GM18517 (cell line): ENCODE results near the gene NFX1.
A peak's percentile ranks its signal among the peaks of the same experiment; 100 is the strongest.

Source experiments
- ATAC-seq: cut with Tn5 transposase; IDR thresholded peaks from one replicate; pipeline ENCODE4 v1.9.1; 2021; ENCODE audit warnings: mild to moderate bottlenecking, moderate library complexity; ENCODE audit not compliant: unreplicated experiment

NFX1 gene

GRCh38 chr9:33265211-33265865 lies 25.0 kb upstream of the NFX1 start:
- no peak for ATAC-seq

- no peak for ATAC-seq
Observed at GRCh38 chr9:33267151-33267767, 23.1 kb upstream of the NFX1 start.

- no peak for ATAC-seq
Observed at GRCh38 chr9:33270146-33270545, 20.2 kb upstream of the NFX1 start.

GRCh38 chr9:33272061-33272460 lies 18.3 kb upstream of the NFX1 start:
- no peak for ATAC-seq

GRCh38 chr9:33273266-33273971 lies 16.9 kb upstream of the NFX1 start:
- no peak for ATAC-seq

- no peak for ATAC-seq
Observed at GRCh38 chr9:33273972-33274328, 16.4 kb upstream of the NFX1 start.

GRCh38 chr9:33277484-33277883 lies 12.8 kb upstream of the NFX1 start:
- no peak for ATAC-seq

- ATAC-seq, result no peak
Observed at GRCh38 chr9:33285502-33285901, 4.8 kb upstream of the NFX1 start.

GRCh38 chr9:33287087-33287490 lies 3.2 kb upstream of the NFX1 start:
- ATAC-seq, result no peak

GRCh38 chr9:33288235-33288634 lies 2.1 kb upstream of the NFX1 start:
- ATAC-seq, result no peak

GRCh38 chr9:33288828-33289483 lies 1.4 kb upstream of the NFX1 start:
- ATAC-seq, result no peak

GRCh38 chr9:33289496-33289895 lies 820 bp upstream of the NFX1 start:
- no peak for ATAC-seq

GRCh38 chr9:33289936-33290246 lies 425 bp upstream of the NFX1 start:
- ATAC-seq, result no peak

GRCh38 chr9:33291031-33291397 lies 698 bp downstream of the NFX1 start:
- peak; percentile 0 for ATAC-seq

GRCh38 chr9:33291901-33292300 lies 1.6 kb downstream of the NFX1 start:
- no peak for ATAC-seq

- ATAC-seq, result no peak
Observed at GRCh38 chr9:33293782-33294181, 3.5 kb downstream of the NFX1 start.

- no peak for ATAC-seq
Observed at GRCh38 chr9:33294670-33295432, 4.5 kb downstream of the NFX1 start.

- peak; percentile 52 for ATAC-seq
Observed at GRCh38 chr9:33295571-33295970, 5.3 kb downstream of the NFX1 start.

- peak; percentile 94 for ATAC-seq
Observed at GRCh38 chr9:33297432-33297831, 7.1 kb downstream of the NFX1 start.

- ATAC-seq, result no peak
Observed at GRCh38 chr9:33300546-33300945, 10.2 kb downstream of the NFX1 start.

- no peak for ATAC-seq
Observed at GRCh38 chr9:33304362-33304761, 14.0 kb downstream of the NFX1 start.
